ENCODE data around the gene CHN2.

CHN2 gene

DNA sequence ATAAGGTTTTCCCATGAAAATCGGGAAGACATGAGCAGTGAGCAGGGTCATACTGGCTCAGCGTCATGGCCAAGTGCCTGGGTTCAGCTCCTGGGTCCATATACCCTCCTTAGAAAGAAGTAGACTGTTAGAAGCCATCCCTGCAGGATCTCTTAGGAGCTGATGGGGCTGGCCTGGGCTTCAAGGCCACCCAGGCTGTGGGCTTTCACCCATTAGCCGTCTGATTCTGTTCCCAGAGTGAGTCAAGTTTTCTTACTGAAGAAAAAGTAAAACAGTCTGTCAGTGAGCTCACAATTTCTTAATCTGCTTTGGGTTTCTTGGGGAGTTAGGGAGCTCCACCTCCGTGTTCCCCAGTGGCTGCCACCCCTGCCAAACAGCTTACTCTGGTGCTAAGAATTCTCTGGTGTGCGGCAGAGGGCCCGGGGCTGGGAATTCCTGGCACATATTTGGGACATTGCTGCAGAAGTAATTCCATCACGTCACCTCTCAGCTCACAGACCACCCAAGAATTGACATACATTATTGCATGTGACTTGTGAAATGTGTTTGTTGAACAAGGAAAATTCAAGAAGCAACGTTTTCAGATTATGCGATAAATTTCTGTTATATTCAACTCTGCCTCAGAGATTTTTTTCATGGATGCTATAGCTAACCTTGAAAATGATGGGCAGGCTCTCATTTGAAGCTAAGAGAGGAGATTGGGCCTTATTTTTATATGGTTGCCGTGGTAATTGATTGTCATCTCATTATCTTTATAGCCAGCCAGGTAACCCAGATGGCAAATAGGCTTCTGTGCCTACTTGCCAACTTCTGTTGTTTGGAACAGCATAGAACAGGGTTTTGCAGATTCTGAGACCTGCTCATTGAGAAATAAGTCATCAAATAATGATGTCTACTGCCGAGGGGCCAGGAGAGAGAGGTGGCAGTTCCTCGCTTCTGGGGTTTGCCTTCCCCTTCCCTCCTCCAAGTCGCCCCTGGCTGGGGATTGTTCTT is 166.4 kb downstream of the CHN2 start:
- no peak for DNase-seq (ENCODE audit: low read depth, low spot score)

DNA sequence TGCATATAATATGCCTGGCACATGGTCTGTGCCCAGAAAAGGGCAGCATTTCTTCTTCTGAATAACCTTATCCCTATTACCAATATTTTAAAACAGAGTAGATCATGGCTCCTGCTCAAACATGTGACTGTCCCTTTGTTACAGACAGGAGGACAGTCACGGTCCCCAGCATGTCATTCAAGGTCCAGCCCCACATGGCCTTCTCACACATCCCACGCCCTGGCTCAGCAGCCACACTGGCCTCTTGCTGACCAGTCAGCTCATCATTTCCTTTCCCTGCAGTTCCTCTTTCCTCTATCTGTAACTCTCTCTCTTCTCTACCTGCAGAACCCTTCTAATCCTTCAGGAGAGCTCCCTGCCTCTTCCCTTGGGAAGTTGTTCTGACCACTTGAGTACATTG is 167.8 kb downstream of the CHN2 start:
- no peak for DNase-seq (ENCODE audit: low read depth, low spot score)

DNA sequence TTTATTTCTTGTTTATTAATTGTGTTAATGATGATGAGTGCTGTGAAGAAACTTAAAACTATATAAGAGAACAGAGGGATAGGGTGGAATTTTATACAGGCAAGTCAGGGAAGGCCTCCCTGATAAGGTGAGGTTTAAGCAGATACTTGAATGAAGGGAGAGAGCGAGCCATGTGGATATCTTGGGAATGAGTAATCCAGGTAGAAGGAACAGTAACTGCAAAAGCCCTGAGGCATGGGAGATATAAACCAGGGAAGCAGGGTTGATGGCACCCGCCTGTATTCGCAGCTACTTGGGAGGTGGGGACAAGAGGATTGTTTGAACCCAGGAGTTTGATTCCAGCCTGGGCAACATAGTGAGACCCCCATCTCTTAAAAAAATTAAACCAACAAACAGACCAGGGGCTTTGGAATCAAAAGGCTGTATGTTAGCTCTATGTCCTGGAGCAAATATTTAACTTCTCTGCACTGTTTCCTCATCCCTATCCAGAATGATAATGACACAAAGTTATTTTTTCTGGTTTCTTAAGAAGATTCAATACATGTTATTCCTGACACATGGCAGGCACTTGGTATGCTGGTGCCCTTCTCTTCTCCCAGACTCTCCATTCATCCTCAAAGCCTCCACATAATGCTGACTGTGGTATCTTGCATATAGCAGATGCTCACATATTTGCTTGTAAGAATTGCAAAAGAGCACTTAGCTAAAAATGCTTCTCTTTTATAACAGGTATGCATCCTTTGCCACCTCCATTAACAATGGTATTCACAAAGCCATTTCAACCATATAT is 169.3 kb downstream of the CHN2 start:
- no peak for DNase-seq (ENCODE audit: low read depth, low spot score)

DNA sequence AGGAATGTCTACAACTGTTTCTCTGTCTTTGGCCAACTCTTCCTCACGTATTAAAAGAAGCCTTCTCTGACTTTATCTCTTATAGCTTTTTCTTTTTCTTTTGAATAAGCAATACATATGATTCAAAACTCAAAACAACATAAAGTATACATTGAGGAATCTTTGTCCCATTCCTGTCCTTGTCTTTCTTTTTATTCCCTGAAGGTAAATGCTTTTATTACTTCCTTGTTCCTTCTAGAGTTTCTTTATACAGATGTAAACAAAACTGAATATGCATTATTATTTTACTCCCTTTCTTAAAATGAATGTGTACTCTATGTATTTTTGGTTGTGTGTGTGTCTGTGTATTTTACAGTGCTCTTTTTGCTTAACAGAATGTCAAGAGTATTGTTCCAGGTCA is 170.1 kb downstream of the CHN2 start:
- DNase-seq (ENCODE audit: low read depth, low spot score) = no peak

DNA sequence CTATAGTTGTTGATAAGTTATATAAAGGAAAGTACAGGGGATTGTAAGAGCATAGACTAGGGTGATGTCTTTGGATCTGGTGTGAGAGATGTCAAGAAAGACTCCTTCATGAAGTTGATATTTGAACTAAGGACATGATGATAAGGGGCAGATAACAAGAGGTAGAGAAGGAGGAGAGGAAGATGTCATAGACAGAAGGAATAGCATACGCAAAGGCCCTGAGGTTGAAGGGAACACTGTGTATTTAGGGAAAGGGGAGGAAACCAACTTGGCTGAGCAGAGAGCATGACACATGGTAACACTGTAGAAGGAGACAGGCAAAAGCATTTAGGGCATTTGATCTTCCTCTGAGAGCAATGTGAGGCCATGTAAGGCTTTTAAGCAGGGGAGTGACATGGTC is 170.8 kb downstream of the CHN2 start:
- DNase-seq (ENCODE audit: low read depth, low spot score) = no peak

DNA sequence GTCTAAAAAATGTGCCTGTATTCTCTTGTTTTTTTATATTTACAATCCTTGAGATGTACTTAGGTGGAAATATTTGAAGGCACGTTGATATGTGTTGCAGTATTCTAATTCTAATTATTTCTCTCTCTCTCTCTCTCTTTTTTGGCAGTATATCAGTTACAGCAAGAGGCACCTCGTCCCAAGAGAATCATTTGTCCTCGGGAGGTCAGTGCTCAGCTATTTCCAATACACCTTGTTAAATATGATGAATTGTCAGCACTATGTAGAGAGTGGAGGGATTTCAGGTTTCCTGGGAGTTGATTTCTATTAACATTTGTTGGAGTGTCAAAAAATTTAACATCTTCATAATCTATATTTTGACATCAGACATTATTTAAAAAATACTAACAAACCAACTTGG is 173.2 kb downstream of the CHN2 start:
- no peak for DNase-seq (ENCODE audit: low read depth, low spot score)

DNA sequence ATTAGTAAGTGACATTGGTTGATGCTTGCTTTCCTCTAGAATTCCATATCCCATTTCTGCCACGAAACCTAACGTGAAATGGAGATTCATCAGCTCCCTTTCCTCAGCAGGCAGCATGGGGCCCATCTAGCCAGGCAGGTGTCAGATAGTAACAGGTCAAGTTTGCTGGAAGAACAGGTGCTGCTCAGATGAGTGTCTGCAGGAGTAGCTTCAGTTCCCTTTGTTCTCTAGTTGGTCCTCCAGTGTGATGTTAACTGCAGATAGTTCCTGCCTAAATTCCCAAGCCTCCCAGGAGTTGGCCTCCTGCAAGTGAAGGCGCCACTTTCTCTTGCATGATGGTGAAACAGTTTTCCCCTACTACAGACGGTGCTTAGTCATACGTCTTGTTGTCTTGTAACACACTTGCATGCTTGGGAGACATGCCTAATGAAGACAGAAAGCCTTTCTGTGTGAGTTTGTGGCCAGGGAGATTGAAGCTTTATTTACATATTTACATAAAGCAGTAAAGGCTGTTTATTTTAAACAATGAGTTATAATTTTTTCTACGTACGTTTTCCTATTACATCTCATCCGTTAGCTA is 175.4 kb downstream of the CHN2 start:
- DNase-seq (ENCODE audit: low read depth, low spot score) = no peak

DNA sequence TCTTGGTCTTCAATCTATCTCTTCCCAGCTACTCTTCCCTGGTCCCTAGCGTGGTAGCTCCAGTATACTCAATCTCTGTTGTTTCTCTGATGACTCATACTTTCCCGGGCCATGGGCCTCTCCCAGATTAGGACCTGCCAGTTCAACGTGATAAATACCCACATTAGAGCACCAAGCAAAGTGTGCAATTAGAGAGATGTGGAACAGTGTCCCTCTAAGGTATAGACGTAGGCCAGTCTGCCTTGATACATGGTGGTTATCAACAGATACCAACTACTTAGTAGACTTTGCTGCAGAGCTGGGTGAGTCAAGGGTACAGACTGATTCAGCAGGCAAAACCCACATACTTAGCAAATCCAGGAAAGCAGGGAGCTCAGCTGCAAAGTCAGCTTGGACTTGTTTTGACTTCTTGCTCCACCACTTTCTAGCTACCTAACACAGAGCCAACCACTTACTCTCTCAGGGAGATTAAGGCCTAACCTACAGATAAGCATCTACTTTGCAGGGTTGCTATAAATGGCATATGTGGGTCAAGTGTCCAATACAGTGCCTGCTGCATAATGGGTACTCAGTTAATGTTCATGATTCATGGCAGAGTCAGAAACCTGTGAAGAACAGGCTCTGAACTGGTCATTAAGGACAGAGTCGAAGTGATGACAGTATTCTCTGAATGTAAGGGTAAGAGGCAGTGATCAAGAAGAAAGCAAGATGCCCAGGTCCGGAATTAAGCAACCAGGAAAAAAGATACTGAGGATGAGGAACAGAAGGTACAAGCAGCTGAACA is 176.1 kb downstream of the CHN2 start:
- DNase-seq (ENCODE audit: low read depth, low spot score) = no peak

DNA sequence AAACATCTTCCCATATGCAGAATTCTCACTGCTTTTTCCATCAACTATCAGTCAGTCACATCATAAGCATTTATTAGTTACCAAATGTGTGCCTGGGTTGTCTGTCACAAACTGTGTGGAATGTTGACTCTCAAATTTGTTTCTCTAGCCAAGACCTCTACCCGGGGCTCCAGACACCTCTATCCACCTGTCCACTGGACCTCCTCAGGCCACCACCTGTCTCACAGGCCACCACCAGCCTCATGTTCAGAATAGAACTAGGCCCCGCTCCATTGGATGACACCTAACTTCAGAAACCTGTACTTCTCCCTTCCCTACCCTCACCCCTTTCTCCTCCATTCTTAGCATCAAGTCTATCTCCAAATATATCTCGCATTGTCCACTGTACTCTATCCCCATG is 176.9 kb downstream of the CHN2 start:
- no peak for DNase-seq (ENCODE audit: low read depth, low spot score)

DNA sequence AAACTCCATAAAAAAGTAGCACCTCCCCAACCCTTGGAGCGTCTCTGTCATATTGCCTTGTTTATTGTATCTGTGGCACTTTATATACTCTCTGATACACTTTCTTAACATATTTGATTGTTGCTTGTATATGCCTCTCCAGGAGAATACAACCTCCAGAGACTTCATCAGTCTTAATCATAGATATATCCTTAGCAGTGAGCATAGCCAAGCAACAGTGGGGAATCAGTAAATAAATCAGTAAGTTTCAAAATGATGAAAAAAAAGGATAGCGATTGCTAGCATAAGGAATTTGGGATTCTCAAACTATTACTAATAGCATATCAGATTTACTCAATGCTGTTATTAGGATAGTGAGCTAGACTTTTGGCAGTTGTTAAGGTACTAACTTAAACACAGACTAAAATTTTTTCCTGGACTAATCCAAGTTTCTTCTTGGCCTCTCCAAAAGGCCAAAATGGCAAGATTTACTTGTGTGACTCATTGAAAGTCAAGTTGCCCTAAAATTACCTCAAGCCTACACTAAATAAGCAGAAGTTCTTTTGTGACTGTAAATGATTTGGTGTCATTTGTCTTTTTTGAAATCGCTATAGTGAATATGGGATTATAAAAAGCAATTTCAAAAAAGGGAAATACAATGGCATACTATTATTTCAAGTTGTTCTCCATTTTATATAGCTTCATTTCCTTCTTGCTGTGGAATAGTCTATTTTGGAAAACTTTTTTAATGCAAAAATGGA is 177.9 kb downstream of the CHN2 start:
- no peak for DNase-seq (ENCODE audit: low read depth, low spot score)

DNA sequence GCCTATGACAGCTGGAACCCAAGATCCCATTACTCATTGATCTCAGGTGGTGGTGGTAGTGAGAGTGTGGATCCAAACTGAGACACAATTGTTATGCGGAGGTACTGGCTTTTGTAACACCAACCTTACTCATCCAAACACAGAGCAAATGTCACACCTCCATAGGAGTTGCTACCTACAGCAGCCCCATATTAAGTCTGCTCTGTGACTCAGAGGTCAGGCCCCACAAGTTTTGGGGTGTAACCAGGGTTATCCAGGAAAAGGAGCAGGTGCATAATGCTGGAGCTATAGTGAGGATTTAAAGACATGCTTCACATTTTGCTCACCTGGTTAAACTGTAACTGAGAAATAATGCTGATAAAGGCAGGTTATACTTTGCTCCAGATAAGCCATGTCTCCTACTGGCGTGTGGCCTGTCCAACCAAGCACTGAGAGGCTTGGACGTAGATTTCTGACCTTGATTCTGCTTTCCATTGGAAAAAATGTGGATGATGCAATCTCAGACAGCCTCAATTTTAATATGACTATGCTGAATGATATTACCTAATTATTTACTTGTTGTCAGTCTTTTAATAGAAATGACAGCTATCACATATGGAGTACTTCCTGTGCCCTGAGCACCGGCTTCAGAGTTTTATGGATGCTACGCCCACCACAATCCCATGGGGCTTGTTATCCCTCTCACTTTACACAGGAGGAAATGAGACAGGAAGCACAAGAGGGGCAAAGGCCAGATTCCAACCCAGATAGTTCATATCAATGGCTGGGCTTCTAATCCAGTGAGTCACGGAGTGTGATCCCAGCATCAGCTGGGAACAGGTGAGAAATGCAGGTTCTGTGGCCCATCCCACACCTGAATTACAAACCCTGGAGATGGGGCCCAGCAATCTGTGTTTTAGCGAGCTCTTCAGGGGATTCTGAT is 181.3 kb downstream of the CHN2 start:
- DNase-seq (ENCODE audit: low read depth, low spot score) = no peak

DNA sequence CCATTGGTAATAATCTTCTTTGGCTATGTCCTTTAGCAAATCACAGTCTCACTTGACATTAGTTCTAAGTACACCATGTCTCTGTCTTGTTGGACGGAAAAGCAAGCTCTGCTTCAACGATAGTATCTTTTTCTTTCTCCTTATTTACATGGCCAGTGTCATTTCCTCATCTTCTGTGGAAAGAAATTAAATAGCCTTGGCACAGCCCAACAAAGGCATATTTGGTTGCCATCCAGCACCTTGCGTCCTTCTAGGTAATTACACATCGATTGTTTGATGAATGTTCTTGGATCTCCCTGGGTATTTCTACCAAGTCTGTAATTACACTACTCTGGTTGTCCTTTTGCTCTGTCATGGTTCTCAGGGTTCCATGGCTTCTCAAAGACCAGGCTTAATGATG is 183.1 kb downstream of the CHN2 start:
- DNase-seq (ENCODE audit: low read depth, low spot score) = no peak

DNA sequence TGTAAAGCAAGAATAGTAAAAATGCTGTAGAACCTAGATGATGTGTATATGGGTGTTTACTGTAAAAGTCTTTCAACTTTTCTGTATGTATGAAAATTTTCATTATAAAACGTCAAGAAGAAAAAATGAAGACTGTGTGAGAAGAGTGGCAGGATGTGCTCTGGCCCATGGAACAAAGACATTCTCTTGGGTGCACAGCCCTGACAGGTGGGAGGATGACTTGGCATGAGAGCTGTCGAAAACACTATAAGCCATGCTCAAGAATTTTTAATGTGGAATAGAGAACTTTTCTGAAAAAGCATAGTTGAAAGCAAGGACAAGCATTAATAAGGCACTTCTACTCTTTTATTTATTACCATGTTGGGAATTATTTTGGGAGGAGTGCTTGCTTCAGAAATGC is 185.0 kb downstream of the CHN2 start:
- no peak for DNase-seq (ENCODE audit: low read depth, low spot score)

DNA sequence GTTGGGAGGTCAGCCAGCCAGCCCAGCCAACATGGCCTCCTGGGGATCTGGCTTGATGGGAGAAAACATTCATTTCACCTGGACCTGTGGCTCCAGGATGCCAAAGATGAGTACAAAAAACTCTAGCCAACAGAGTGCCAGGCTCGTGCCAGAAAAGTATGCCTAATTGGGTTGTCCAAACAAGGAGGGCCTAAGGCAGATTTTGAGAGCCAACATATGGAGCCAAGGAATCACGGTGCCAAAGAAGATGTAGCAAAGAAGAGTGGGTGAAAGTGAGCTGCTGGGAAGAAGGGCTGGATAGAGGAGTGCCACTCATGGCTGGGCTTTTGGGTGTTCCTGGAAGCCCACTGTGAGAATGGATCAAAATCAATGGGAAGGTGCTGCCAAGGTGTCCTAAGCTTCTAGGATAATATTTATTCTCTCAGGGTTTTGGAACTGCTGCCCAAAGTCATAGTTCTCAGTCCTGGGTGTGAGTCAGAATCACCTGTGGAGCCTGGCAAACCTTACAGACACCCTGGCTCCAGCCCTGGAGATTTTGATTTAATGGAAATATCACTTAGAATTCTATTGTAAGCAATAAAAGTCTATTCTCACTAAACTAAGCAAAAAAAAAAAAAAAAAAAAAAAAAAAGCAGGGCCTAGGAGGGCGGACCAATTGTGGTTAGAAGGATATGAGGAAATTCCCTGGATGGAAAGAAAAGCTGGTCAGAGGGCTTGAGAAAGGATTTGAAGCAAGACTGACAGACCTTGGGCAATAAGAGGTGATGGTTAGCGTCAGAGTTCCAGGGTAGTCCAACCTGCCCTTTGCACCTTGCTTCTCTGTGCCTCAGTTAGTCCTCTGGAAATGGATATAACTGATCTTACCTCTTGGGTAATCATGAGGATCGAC is 186.9 kb downstream of the CHN2 start:
- DNase-seq (ENCODE audit: low read depth, low spot score) = no peak

DNA sequence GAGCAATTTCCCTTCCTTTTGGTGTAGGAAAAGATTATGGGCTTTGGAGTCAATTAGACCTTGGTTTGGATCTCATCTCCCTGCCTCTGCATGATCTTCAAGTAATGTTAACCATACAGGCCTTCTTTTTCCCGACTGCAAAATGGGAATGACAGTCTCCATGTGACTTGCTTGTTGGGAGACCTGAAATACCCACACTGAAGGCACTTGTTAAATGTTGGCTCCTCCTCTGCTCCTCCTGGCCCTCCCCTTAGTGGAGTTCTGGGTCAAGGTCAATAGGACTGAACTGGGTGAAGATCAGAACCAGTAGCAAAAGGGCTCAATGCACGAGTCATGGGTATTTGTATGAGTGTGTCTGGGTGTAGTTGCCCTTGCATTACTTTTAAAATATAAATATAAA is 189.7 kb downstream of the CHN2 start:
- DNase-seq (ENCODE audit: low read depth, low spot score) = no peak

DNA sequence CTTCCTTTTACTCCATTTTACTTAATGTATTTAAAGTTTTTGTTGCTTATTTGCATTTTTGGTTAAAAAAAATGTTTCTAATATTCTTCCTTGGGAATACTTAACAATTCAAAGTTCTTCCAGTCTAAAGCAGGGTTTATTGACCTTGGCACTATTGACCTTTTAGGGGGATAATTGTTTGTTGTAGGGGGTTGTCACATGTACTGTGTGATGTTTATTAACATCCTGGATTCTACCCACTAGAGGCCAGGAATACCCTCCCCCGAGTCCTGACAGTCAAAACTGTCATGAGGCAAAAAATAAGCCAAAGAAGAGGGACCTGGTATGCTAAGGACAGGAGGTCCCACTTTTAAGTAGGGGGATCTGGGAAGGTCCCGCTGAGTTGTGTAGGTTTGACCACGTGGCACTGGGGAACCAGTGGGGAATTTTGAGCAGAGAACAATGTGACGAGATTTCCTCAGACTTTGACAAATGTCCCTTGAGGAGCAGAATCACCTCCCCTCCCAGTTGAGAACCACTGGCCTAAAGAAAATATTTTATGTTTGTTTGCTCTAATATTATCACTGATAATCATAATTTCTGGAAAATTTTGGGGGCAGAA is 190.7 kb downstream of the CHN2 start:
- no peak for DNase-seq (ENCODE audit: low read depth, low spot score)

DNA sequence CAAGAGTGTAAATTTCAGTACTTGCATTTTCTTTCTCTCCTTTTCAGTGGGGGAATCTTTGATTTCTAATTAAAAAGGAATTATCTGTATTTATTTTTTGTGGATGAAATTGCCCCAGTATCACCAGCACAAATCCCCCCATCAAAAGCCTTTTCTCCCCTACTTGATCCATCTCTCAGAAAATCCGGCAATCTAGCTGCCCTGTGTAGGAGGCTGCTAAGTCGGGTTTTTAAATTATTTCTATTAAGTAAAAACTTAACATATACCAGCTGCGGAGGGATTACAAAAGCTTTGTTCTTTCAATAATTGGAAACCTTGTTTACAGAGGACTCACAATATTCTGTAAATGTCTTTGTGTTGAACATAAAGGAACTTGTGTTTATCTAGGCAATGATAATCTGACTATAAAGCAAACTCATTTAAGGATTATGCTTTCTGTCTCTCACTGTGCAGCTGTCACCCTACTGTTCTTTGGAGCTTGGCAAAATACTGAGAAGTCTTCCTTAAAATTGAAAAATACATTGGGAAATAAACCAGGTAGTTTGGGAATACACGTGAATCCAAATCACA is 191.7 kb downstream of the CHN2 start:
- DNase-seq (ENCODE audit: low read depth, low spot score) = no peak

DNA sequence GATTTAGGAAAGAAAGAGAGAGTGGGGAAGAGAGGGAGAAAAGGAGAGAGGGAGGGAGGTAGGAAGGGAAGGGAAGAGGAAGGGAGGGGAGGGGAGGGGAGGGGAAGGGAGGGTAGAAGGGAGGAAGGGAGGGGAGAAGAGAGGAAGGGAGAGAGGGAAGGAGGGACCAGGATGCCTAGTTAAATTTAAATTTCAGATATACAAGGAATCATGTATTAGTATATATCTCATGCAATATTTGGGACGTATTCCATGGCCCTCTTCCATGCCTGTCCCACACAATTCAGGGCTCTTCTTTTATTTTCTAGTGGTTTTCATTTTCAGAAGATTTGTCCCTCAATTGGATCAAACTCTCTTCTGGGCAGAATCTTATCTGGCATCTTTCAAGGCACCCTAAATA is 196.7 kb downstream of the CHN2 start:
- DNase-seq (ENCODE audit: low read depth, low spot score) = no peak
